Glomerular endothelial cell (primary cell): ENCODE data around the gene LILRB5. TPM values are rescaled to one million over a fixed set of nuclear protein-coding genes. Genes with fewer than 3 reads are reported as not detected.
"Not testable (repeated sequence)": the region's sequence is repeated elsewhere in the genome, so short reads cannot be mapped to it uniquely, and the experiment has no call there.

Experiments used
- DNase-seq: peaks from one replicate; pipeline ENCODE4 v3.0.0-alpha.2; 2011; ENCODE audit warnings: low read depth, low spot score; ENCODE audit errors: extremely low read depth
- total RNA-seq: library from RNA; depleted of rRNA; stranded (reverse); fragments of >200 nt; gene quantifications from 2 replicates; pipeline ENCODE4 v1.2.3, GENCODE V29; 2015

Gene LILRB5
- total RNA-seq, 1 donor from 2014 or later, result not detected

- DNase-seq, result not testable (repeated sequence)
Measured at GRCh38 chr19:54217517-54218247, 39.4 kb downstream of the LILRB5 start.

GRCh38 chr19:54216869-54217268 lies 40.2 kb downstream of the LILRB5 start:
- DNase-seq, result no peak

DNA sequence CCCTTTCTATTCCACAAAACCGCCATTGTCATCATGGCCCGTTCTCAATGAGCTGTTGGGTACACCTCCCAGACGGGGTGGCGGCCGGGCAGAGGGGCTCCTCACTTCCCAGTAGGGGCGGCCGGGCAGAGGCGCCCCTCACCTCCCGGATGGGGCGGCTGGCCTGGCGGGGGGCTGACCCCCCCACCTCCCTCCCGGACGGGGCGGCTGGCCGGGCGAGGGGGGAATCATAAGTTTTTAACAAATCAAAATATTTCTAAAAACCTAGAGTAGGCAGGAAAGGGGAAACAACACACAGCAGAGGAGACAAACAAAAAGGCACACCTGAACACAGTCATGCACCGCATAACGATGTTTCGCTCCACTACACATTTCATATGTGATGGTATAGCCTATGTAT lies 42.3 kb downstream of the LILRB5 start:
- not testable (repeated sequence) for DNase-seq

GRCh38 chr19:54214217-54214616 lies 42.9 kb downstream of the LILRB5 start:
- not testable (repeated sequence) for DNase-seq

GRCh38 chr19:54211235-54211634 lies 45.8 kb downstream of the LILRB5 start:
- no peak for DNase-seq

DNA sequence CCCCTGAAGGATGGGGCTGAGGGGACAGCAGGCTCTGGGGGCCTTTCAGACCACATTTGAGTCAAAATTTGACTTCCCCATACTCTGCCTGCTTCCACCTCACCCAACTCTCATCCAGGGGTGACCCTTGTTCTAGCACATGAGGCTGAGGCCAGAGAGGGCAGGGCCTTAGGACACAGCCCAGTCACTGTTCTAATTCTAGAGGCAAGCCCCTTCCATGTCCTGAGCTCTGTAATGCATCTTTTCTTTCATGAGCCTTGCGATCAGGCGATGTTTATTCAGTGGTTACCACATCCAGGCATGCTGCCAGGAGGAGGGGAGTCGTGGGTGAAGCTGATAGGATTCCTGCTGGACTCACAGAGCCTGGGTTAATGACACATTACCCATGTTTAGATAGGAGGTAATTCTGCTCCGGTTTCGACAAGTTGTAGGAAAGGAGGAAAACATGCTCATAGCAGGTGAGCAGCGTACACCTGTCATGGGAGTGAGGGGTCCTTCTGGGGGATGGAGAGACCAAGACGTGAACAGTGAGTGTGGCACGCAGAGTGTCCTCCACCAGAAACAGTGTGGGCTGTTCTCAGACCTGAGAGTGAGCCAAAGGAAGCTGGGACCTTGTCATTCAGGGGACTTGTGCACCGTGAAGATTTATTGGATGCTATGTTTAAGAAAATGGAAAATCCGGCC lies 47.1 kb downstream of the LILRB5 start:
- DNase-seq, result no peak

DNA sequence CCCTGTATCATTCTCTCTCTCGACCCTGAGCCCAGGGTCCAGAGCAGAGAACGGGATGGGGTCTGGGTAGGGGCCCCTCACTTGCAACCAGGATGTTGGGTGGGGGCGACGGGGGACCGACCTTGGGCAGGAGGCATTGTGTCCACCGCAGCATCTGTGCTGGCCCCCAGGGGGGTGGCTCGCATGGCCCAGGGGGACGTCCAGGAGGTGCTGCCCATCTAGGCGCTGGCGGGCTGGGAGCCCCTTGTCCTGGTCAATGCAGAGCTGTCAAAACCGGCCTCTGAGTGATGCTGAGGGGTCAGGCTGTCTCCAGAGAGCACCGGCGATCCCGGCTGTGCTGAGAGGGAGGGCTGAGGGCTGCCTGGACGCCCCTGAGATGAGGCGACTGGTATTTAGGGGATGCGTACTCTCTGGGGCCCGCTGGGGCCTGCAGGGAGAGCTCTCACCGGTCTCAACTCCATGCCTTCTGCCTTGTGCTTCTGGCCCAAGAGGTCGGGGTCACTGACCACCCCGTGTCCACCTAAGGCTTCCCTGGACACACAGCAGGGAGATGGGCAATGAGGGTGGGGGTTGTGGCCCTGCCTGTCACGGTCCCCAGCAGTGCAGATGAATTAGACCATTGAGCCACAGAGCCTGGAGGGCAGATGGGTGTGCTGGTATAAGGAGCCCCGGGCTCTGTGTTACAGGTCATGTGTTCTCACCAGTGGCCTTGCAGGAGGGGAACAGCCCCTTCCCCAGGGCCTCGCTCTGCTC lies 47.8 kb downstream of the LILRB5 start:
- DNase-seq, result no peak

- no peak for DNase-seq
Measured at GRCh38 chr19:54208784-54209057, 48.4 kb downstream of the LILRB5 start.

DNA sequence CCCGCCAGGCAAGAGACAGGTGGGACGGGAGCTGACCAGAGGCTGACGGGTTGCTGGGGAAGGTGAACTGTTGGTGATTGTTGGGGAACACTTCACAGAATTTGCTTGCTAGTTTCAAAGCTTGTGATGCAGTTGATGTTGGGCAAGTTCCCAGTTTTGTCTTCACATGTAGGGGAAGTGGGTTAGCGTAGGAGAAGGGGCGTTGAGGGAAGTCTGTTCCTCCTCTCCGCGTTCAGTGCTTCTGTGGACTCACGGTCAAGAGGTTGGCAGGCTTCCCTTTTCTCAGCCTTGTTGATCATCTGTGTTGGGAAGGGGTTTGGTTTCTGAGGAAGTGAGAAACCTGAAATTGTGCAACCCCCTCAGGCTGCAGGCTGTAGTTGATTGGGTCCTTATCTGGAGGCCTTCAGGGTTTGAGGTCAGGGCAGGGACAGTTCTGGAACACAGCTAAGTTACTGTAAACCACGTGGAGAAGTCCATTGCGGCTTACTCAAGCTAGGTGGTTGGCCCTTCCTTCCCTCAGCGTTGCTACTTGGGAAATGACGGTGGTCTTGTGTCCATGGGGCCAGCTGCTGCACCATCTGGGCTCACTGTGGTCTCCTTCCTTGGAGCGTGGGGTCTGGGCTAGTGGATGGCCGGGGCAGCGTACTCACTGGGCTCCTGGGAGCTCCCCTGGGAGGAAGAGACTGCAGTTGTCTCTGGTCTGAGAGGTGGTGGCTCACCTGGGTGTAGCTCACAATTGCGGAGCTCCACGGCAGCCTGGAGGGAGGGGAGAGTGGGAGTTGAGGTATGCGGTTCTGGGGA lies 48.9 kb downstream of the LILRB5 start:
- no peak for DNase-seq

GRCh38 chr19:54207676-54207982 lies 49.4 kb downstream of the LILRB5 start:
- DNase-seq, result no peak

DNA sequence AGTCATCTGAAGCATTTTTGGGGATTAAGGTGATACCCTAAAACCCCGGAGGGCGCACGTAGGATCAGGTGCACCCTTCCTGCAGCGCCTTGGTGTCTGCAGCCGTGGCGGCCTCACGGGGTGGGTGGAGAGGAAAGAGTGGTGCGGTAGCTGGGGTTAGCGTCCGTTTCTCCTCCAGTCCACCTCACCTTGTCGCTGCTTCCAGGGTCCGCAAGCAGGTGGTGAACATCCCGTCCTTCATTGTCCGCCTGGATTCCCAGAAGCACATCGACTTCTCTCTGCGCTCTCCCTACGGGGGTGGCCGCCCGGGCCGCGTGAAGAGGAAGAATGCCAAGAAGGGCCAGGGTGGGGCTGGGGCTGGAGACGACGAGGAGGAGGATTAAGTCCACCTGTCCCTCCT lies 49.9 kb downstream of the LILRB5 start:
- not testable (repeated sequence) for DNase-seq

- DNase-seq, result no peak
Measured at GRCh38 chr19:54206831-54207177, 50.3 kb downstream of the LILRB5 start.

- DNase-seq, result no peak
Measured at GRCh38 chr19:54206030-54206830, 50.8 kb downstream of the LILRB5 start.

- DNase-seq, result no peak
Measured at GRCh38 chr19:54204767-54205468, 52.2 kb downstream of the LILRB5 start.

DNA sequence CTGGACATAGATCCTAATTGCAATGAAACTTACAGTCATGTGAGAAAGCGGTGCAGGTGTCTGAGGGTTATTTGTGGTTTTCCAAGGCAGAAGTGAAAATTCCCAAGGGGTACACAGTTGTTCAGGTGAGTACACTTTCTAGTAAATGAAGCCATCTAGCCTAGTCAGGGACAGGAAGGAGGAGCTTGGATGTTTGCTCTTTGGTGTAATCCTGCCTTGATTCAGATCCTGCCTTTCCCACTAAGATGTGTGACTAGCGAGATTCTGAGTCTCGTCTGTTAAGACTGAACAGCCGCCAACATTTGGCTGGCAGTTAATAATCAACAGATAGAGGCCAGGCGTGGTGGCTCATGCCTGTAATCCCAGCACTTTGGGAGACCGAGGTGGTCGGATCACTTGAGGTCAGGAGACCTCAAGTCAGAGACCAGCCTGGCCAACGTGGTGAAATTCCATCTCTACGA lies 53.9 kb downstream of the LILRB5 start:
- no peak for DNase-seq

- no peak for DNase-seq
Measured at GRCh38 chr19:54201980-54202379, 55.1 kb downstream of the LILRB5 start.

- DNase-seq, result no peak
Measured at GRCh38 chr19:54201172-54201701, 55.8 kb downstream of the LILRB5 start.
